LNCAP (cell line): ENCODE results near the gene HESX1.

Source experiments
- TF ChIP-seq, protein P1 (sequence below): fragments of 450-650 bp; IDR thresholded peaks from 2 replicates; pipeline ENCODE4 v1.5.1; 2017; ENCODE audit warnings: mild to moderate bottlenecking

Gene HESX1

DNA sequence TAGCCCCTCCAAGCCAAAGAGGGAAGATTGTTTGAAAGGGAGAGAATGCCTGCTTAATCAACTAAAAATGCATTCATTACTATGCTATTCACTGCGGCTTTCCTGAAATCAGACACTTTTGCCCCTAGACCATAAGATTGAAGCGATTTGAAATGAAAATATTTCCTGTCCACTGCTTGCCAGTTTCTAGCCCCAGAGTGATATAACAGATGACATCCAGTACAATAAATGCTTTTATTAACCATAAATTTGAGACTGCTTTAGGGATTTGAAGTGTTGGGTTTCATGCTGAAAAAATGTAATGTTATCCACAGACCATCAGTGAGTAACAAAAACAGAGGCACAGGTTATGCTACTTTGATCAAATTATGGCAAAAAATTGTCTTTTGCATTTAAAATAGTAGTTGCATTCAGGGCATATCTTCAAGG lies 48.7 kb downstream of the HESX1 start:
- TF ChIP-seq, protein P1, sequence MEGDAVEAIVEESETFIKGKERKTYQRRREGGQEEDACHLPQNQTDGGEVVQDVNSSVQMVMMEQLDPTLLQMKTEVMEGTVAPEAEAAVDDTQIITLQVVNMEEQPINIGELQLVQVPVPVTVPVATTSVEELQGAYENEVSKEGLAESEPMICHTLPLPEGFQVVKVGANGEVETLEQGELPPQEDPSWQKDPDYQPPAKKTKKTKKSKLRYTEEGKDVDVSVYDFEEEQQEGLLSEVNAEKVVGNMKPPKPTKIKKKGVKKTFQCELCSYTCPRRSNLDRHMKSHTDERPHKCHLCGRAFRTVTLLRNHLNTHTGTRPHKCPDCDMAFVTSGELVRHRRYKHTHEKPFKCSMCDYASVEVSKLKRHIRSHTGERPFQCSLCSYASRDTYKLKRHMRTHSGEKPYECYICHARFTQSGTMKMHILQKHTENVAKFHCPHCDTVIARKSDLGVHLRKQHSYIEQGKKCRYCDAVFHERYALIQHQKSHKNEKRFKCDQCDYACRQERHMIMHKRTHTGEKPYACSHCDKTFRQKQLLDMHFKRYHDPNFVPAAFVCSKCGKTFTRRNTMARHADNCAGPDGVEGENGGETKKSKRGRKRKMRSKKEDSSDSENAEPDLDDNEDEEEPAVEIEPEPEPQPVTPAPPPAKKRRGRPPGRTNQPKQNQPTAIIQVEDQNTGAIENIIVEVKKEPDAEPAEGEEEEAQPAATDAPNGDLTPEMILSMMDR = no peak

DNA sequence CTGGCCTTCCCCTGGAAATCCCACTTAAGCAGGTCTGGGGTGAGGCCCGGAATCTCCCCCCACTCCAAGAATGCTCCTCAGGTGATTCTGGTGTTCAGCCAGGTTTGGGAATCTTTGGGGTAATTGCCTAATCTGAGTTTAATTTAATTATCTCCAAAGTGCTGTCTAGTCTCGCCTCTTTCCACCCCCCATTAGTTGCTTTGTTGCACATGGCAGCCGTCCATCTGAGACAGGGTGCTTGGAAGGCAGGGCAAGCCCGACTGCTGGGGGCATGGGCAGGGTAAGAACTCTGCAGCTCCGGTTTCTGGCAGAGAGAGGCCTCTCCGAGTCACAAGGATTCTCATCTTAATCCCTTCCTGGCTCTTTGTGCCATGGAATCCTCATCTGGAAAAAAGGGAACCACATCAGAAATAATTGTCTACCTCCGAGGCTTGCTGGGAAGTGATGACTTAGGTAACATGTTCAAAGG lies 49.6 kb downstream of the HESX1 start:
- TF ChIP-seq, protein P1 = no peak
